IMR-90 (cell line): Measurements from ENCODE around the gene HS2ST1. TPM values are rescaled to one million over a fixed set of nuclear protein-coding genes. Genes with fewer than 3 reads are reported as not detected.

ENCODE experiments used
- ATAC-seq: fragments of 200-7000 bp; cut with Tn5 transposase; 2 replicates; pipeline ENCODE4 v1.9.1; 2020; ENCODE audit warnings: low read depth, mild to moderate bottlenecking, moderate library complexity
- BruUV-seq: library from RNA; stranded (reverse); fragments of 400-500 nt; replicated peaks from 2 replicates; lab custom pipeline; 2021; lab: Mats Ljungman, UMichigan
- CTCF ChIA-PET: fragments of 300-600 bp; formaldehyde crosslinking; extraction: SDS; loops from one replicate; lab custom pipeline; 2021; ENCODE audit warnings: antibody characterized with exemption; lab: Yijun Ruan, JAX
- POLR2A ChIA-PET: fragments of 300-600 bp; sonication (Branson Sonifier 250); formaldehyde crosslinking; loops from one replicate; lab custom pipeline; 2022; ENCODE audit warnings: antibody characterized with exemption; ENCODE audit not compliant: unreplicated experiment; lab: Charles Lee
- DNase-seq: peaks from one replicate; pipeline ENCODE4 v3.0.0; 2013
- H2AFZ ChIP-seq: replicated peaks from 2 replicates; pipeline ENCODE3; 2013; ENCODE audit warnings: low read length, mild to moderate bottlenecking; ENCODE audit not compliant: poor library complexity
- H2AK5ac ChIP-seq: 2 replicates; pipeline ENCODE4 v1.6.1; 2013; ENCODE audit warnings: low read depth, low read length, inconsistent platforms
- H2AK9ac ChIP-seq: replicated peaks from 2 replicates; pipeline ENCODE3; 2013; ENCODE audit warnings: mild to moderate bottlenecking, low read depth, low read length, moderate library complexity; ENCODE audit not compliant: poor library complexity
- H2BK120ac ChIP-seq: 2 replicates; pipeline ENCODE4 v1.6.1; 2013; ENCODE audit warnings: low read depth, low read length, inconsistent platforms
- H2BK15ac ChIP-seq: 3 replicates; pipeline ENCODE4 v1.6.1; 2013; ENCODE audit warnings: low read depth, low read length, inconsistent platforms
- H2BK20ac ChIP-seq: 2 replicates; pipeline ENCODE4 v1.6.1; 2013; ENCODE audit warnings: low read depth, mild to moderate bottlenecking, inconsistent platforms, low read length, moderate library complexity
- H2BK5ac ChIP-seq: 2 replicates; pipeline ENCODE4 v1.6.1; 2013; ENCODE audit warnings: mild to moderate bottlenecking, low read depth, low read length, inconsistent platforms; ENCODE audit not compliant: poor library complexity, severe bottlenecking
- H3K14ac ChIP-seq: replicated peaks from 2 replicates; pipeline ENCODE4 v1.6.1; 2013; ENCODE audit warnings: low read depth, low read length, inconsistent platforms
- H3K18ac ChIP-seq: 2 replicates; pipeline ENCODE4 v1.6.1; 2013; ENCODE audit warnings: low read depth, low read length, control low read depth
- H3K23ac ChIP-seq: 2 replicates; pipeline ENCODE4 v1.6.1; 2013; ENCODE audit warnings: low read depth, low read length, inconsistent platforms
- H3K27ac ChIP-seq: 2 replicates; pipeline ENCODE4 v1.5.1; 2013; ENCODE audit warnings: mild to moderate bottlenecking, control low read depth, low read length; ENCODE audit not compliant: insufficient read depth
- H3K27me3 ChIP-seq: 2 replicates; pipeline ENCODE4 v1.6.1; 2013; ENCODE audit warnings: low read length; ENCODE audit not compliant: control insufficient read depth, insufficient read depth
- H3K36me3 ChIP-seq: 2 replicates; pipeline ENCODE4 v1.6.1; 2013; ENCODE audit warnings: low read length, mixed read lengths; ENCODE audit not compliant: control insufficient read depth, insufficient read depth
- H3K4ac ChIP-seq: 2 replicates; pipeline ENCODE4 v1.6.1; 2013; ENCODE audit warnings: low read depth, low read length, inconsistent platforms
- H3K4me1 ChIP-seq: 2 replicates; pipeline ENCODE4 v1.6.1; 2013; ENCODE audit warnings: low read length, mixed read lengths; ENCODE audit not compliant: control insufficient read depth, insufficient read depth
- H3K4me2 ChIP-seq: 2 replicates; pipeline ENCODE4 v1.6.1; 2013; ENCODE audit warnings: low read depth, mild to moderate bottlenecking, control low read depth, low read length, moderate library complexity
- H3K4me3 ChIP-seq: 2 replicates; pipeline ENCODE4 v1.5.1; 2013; ENCODE audit warnings: low read depth, mild to moderate bottlenecking, control low read depth, low read length, moderate library complexity; ENCODE audit not compliant: insufficient read depth
- H3K56ac ChIP-seq: 2 replicates; pipeline ENCODE4 v1.6.1; 2013; ENCODE audit warnings: low read length, inconsistent platforms; ENCODE audit not compliant: insufficient read depth; ENCODE audit errors: extremely low read depth
- H3K79me1 ChIP-seq, 2 experiments: 2 replicates each; pipeline ENCODE4 v1.6.1; 2013; ENCODE audit warnings: low read length in 2 of 2, inconsistent platforms in 1 of 2, low read depth in 1 of 2
- H3K9ac ChIP-seq: 2 replicates; pipeline ENCODE4 v1.6.1; 2013; ENCODE audit warnings: low read depth, low read length, control low read depth
- H3K9me1 ChIP-seq: 2 replicates; pipeline ENCODE4 v1.6.1; 2013; ENCODE audit warnings: low read length, inconsistent platforms; ENCODE audit not compliant: insufficient read depth
- H3K9me3 ChIP-seq: 2 replicates; pipeline ENCODE4 v1.6.1; 2013; ENCODE audit warnings: low read length; ENCODE audit not compliant: control insufficient read depth, insufficient read depth
- H4K20me1 ChIP-seq: 2 replicates; pipeline ENCODE4 v1.6.1; 2013; ENCODE audit warnings: low read length, inconsistent platforms; ENCODE audit not compliant: insufficient read depth
- H4K5ac ChIP-seq: 2 replicates; pipeline ENCODE4 v1.6.1; 2013; ENCODE audit warnings: mild to moderate bottlenecking, low read depth, low read length, control low read depth
- H4K8ac ChIP-seq, 2 experiments: 2 replicates each; pipeline ENCODE4 v1.6.1; 2013; ENCODE audit warnings: low read depth in 2 of 2, low read length in 2 of 2, control low read depth in 1 of 2, inconsistent platforms in 1 of 2
- H4K91ac ChIP-seq: 2 replicates; pipeline ENCODE4 v1.6.1; 2013; ENCODE audit warnings: low read depth, low read length, inconsistent platforms; ENCODE audit not compliant: insufficient read depth
- RAD21 ChIP-seq: IDR thresholded peaks from 2 replicates; pipeline ENCODE4 v1.6.1; 2012; ENCODE audit warnings: low read length, improper control_type of control experiment
- WGBS, 2 experiments: methylation state at CpG; one replicate each; pipeline versions ENCODE4 v1.1.5 to v1.1.7; 2013; ENCODE audit warnings: missing lambda C conversion rate in 2 of 2; ENCODE audit not compliant: insufficient read length in 1 of 2; ENCODE audit errors: extremely low coverage in 2 of 2; 5-methylcytosine and 5-hydroxymethylcytosine counted together
- dilution Hi-C: fragments of 300-500 bp; cut with HindIII; formaldehyde crosslinking; loops from one replicate; pipeline ENCODE4 v1.14.3; 2018; ENCODE audit warnings: low sequenced_read_pairs; ENCODE audit not compliant: unreplicated experiment
- in situ Hi-C: fragments of 300-500 bp; cut with MboI; formaldehyde crosslinking; loops from 3 replicates; pipeline ENCODE4 v1.14.3; 2019; ENCODE audit warnings: low sequenced_read_pairs, inconsistent platforms, mixed read lengths
- intact Hi-C: fragments of 100-400 bp; cut with micrococcal nuclease; formaldehyde crosslinking; loops from 2 replicates; pipeline ENCODE4 v1.10.0; 2022
- polyA plus RNA-seq, 3 experiments: library from polyadenylated mRNA; depleted of rRNA; stranded (reverse); fragments of >200 nt; gene quantifications; 2 replicates each; pipeline ENCODE4 v1.2.3, GENCODE V29; 2012; ENCODE audit warnings: low replicate concordance in 1 of 3
- total RNA-seq: library from RNA; depleted of rRNA; stranded (reverse); fragments of >200 nt; gene quantifications from 2 replicates; pipeline ENCODE4 v1.2.3, GENCODE V29; 2012

Gene HS2ST1
- total and polyA plus RNA-seq, 2 of the 4 experiments (the other 2 are of a cell fraction) = 7.8 to 13.1 TPM

DNA sequence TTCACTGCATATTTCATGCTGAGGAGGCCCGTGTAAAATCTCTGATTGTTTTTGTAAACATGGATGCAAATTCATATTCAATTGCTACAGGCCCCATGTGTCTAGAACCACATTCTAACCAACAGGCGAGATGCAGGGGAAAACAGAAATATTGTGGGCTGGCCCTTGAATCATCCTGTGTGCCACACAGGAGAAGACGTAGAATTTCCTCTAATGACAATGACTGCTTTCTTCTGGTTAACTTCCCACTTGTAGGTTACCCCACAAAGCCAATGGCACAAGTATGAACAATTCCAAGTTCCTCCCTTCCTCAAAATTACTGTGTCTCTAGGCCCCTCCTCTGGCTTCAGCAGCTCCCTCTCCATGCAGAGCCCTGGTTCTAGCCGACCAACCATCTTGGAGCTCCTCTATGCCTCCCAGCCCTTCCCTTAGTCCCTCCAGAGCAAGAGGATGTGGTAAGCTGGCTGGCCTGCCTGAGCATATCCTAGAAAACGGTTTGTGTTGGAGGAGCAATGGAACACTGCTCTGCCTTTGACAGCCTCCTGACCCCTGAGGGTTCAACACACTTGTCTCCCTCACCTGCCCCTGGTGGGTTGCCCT lies 205.2 kb downstream of the HS2ST1 start:
- Histone ChIP-seq H3K18ac (no peak overlapping the region), H2BK20ac (no peak overlapping the region), H3K4me2 (no peak overlapping the region), H2AFZ (no peak overlapping the region), H3K9ac (no peak overlapping the region), H3K23ac (no peak overlapping the region), H4K20me1 (no peaks in the 10 kb centered on the region), H2AK9ac (no peak overlapping the region), H2BK15ac (no peak overlapping the region), H4K5ac (no peak overlapping the region), H3K4me1 (peaks cover 12% of the 10 kb centered on the region), H3K14ac (no peak overlapping the region; the same call in 1 of the 2 replicates), H3K4ac (no peak overlapping the region), H2BK120ac (no peak overlapping the region), H3K79me1 (no peaks in the 10 kb centered on the region), H3K36me3 (no peaks in the 10 kb centered on the region), H3K27me3 (no peaks in the 10 kb centered on the region), H2BK5ac (no peak overlapping the region), H4K8ac (no peak overlapping the region), H3K27ac (no peak overlapping the region), H3K4me3 (no peak overlapping the region), H3K56ac (no peak overlapping the region), H4K91ac (no peak overlapping the region), H3K9me1 (peaks cover 12% of the 10 kb centered on the region), H3K9me3 (no peaks in the 10 kb centered on the region), H2AK5ac (no peak overlapping the region)
- DNase-seq (no peak), ATAC-seq (no peak)
- intact Hi-C loops = loop anchor here (5.0 kb wide), 1 partner anchor 1578 kb away; no protein-coding TSS in a partner anchor
- POLR2A ChIA-PET = no interaction called here
- dilution Hi-C loops = no loop called here
- WGBS, 2 experiments = 100% methylated on average over 2 of the region's 5 CpGs; no CpG with 5 or more reads in 1 of the 2 experiments
- TF ChIP-seq RAD21 = no peak
- in situ Hi-C loops = no loop called here
- no TSS peak for BruUV-seq
- CTCF ChIA-PET = interaction anchor here (1.3 kb wide), 1 partner anchor 11 kb away, joined by 5 read pairs; no protein-coding TSS in a partner anchor
